ENCODE results near the gene ACBD6. TPM values are rescaled to one million over a fixed set of nuclear protein-coding genes. Genes with fewer than 3 reads are reported as not detected.

Gene ACBD6
- total and polyA plus RNA-seq, 8 donors, result 8.9 to 48.8 (median 37.7) TPM

GRCh38 chr1:180247061-180247460, 255.3 kb downstream of the ACBD6 start:
- Histone ChIP-seq H3K4me3 (no peak overlapping the region), H3K9me3 (no peaks in the 10 kb centered on the region), H3K4me1 (no peaks in the 10 kb centered on the region), H3K27ac (no peak overlapping the region), H3K36me3 (no peaks in the 10 kb centered on the region), H3K27me3 (peaks cover 0 to 53% (median 0%) of the 10 kb centered on the region in 3 donors)
- DNase-seq, result no peak
- intact Hi-C loops (cut with DNase I; ENCODE audit: low total_unique reads), result no loop called here
- TF ChIP-seq EP300 (IDR thresholded peaks at IDR 0.05) (no peak), POLR2AphosphoS5 (IDR thresholded peaks at IDR 0.05) (no peak), CTCF (IDR thresholded peaks at IDR 0.05) (no peak), POLR2A (IDR thresholded peaks at IDR 0.05) (no peak)
- 61 to 77% (median 73%) methylated on average over 3 of the region's 3 CpGs for WGBS, 5 donors

- Histone ChIP-seq H3K27me3 (peaks cover 0 to 55% (median 2%) of the 10 kb centered on the region in 3 donors), H3K27ac (no peak overlapping the region), H3K4me3 (no peak overlapping the region), H3K4me1 (no peaks in the 10 kb centered on the region), H3K9me3 (no peaks in the 10 kb centered on the region), H3K36me3 (no peaks in the 10 kb centered on the region)
- DNase-seq, result no peak
- intact Hi-C loops (cut with DNase I; ENCODE audit: low total_unique reads), result no loop called here
- 77 to 84% (median 81%) methylated on average over 5 of the region's 5 CpGs for WGBS, 5 donors
- no peak for TF ChIP-seq EP300 (IDR thresholded peaks at IDR 0.05)
- TF ChIP-seq POLR2A (IDR thresholded peaks at IDR 0.05), result no peak
- no peak for TF ChIP-seq CTCF (IDR thresholded peaks at IDR 0.05)
- no peak for TF ChIP-seq POLR2AphosphoS5 (IDR thresholded peaks at IDR 0.05)
Observed at GRCh38 chr1:180246579-180246978, 255.8 kb downstream of the ACBD6 start.

- 53 to 75% (median 71%) methylated on average over 6 of the region's 6 CpGs for WGBS, 5 donors
- no peak overlapping the region for H3K4me3 ChIP-seq
- H3K9me3 ChIP-seq, result no peaks in the 10 kb centered on the region
- no peaks in the 10 kb centered on the region for H3K4me1 ChIP-seq
- H3K27me3 ChIP-seq, result peaks cover 0 to 61% (median 19%) of the 10 kb centered on the region in 3 donors
- TF ChIP-seq CTCF (IDR thresholded peaks at IDR 0.05) (no peak), EP300 (IDR thresholded peaks at IDR 0.05) (no peak), POLR2A (IDR thresholded peaks at IDR 0.05) (no peak), POLR2AphosphoS5 (IDR thresholded peaks at IDR 0.05) (no peak)
- intact Hi-C loops (cut with DNase I; ENCODE audit: low total_unique reads), result no loop called here
- DNase-seq, result no peak
- no peak overlapping the region for H3K27ac ChIP-seq
- no peaks in the 10 kb centered on the region for H3K36me3 ChIP-seq
Observed at GRCh38 chr1:180244840-180245239, 257.5 kb downstream of the ACBD6 start.

GRCh38 chr1:180243517-180244221, 258.7 kb downstream of the ACBD6 start:
- Histone ChIP-seq H3K9me3 (no peaks in the 10 kb centered on the region), H3K27ac (no peak overlapping the region), H3K4me3 (no peak overlapping the region), H3K4me1 (no peaks in the 10 kb centered on the region), H3K36me3 (no peaks in the 10 kb centered on the region), H3K27me3 (peaks cover 0 to 72% (median 31%) of the 10 kb centered on the region in 3 donors)
- WGBS, 5 donors, result 83 to 88% (median 86%) methylated on average over 11 of the region's 11 CpGs
- intact Hi-C loops (cut with DNase I; ENCODE audit: low total_unique reads), result no loop called here
- DNase-seq, result no peak
- no peak for TF ChIP-seq EP300 (IDR thresholded peaks at IDR 0.05)
- no peak for TF ChIP-seq POLR2AphosphoS5 (IDR thresholded peaks at IDR 0.05)
- no peak for TF ChIP-seq POLR2A (IDR thresholded peaks at IDR 0.05)
- no peak for TF ChIP-seq CTCF (IDR thresholded peaks at IDR 0.05)

Data from stomach (tissue), 9 donors.